Measurements from ENCODE around the gene CCL13.

The CCL13 gene

GRCh38 chr17:34384822-34385605, 28.7 kb downstream of the CCL13 start:
- no peak for DNase-seq (ENCODE audit: low read depth)

GRCh38 chr17:34386343-34386696, 30.0 kb downstream of the CCL13 start:
- no peak for DNase-seq (ENCODE audit: low read depth)

GRCh38 chr17:34386697-34387550, 30.6 kb downstream of the CCL13 start:
- DNase-seq (ENCODE audit: low read depth), result no peak

- no peak for DNase-seq (ENCODE audit: low read depth)
Measured at GRCh38 chr17:34387566-34387965, 31.3 kb downstream of the CCL13 start.

GRCh38 chr17:34389126-34389750, 33.0 kb downstream of the CCL13 start:
- no peak for DNase-seq (ENCODE audit: low read depth)

- DNase-seq (ENCODE audit: low read depth), result no peak
Measured at GRCh38 chr17:34390649-34391048, 34.4 kb downstream of the CCL13 start.

GRCh38 chr17:34391241-34391640, 35.0 kb downstream of the CCL13 start:
- no peak for DNase-seq (ENCODE audit: low read depth)

- no peak for DNase-seq (ENCODE audit: low read depth)
Measured at GRCh38 chr17:34393401-34393800, 37.1 kb downstream of the CCL13 start.

GRCh38 chr17:34397265-34397664, 41.0 kb downstream of the CCL13 start:
- DNase-seq (ENCODE audit: low read depth), result no peak

GRCh38 chr17:34398990-34399389, 42.7 kb downstream of the CCL13 start:
- no peak for DNase-seq (ENCODE audit: low read depth)

GRCh38 chr17:34399725-34400124, 43.4 kb downstream of the CCL13 start:
- no peak for DNase-seq (ENCODE audit: low read depth)

- DNase-seq (ENCODE audit: low read depth), result no peak
Measured at GRCh38 chr17:34400301-34400931, 44.1 kb downstream of the CCL13 start.

GRCh38 chr17:34401165-34401564, 44.9 kb downstream of the CCL13 start:
- DNase-seq (ENCODE audit: low read depth), result no peak

GRCh38 chr17:34403006-34403405, 46.7 kb downstream of the CCL13 start:
- no peak for DNase-seq (ENCODE audit: low read depth)

GRCh38 chr17:34406226-34406625, 49.9 kb downstream of the CCL13 start:
- no peak for DNase-seq (ENCODE audit: low read depth)
